IMR-90 (cell line): ENCODE measurements around the gene TMC8. TPM values are rescaled to one million over a fixed set of nuclear protein-coding genes. Genes with fewer than 3 reads are reported as not detected.

Source experiments
- ATAC-seq: fragments of 200-7000 bp; cut with Tn5 transposase; 2 replicates; pipeline ENCODE4 v1.9.1; 2020; ENCODE audit warnings: low read depth, mild to moderate bottlenecking, moderate library complexity
- BruUV-seq: library from RNA; stranded (reverse); fragments of 400-500 nt; replicated peaks from 2 replicates; lab custom pipeline; 2021; lab: Mats Ljungman, UMichigan
- CTCF ChIA-PET: fragments of 300-600 bp; formaldehyde crosslinking; extraction: SDS; loops from one replicate; lab custom pipeline; 2021; ENCODE audit warnings: antibody characterized with exemption; lab: Yijun Ruan, JAX
- POLR2A ChIA-PET: fragments of 300-600 bp; sonication (Branson Sonifier 250); formaldehyde crosslinking; loops from one replicate; lab custom pipeline; 2022; ENCODE audit warnings: antibody characterized with exemption; ENCODE audit not compliant: unreplicated experiment; lab: Charles Lee
- DNase-seq: peaks from one replicate; pipeline ENCODE4 v3.0.0; 2013
- H2AFZ ChIP-seq: replicated peaks from 2 replicates; pipeline ENCODE3; 2013; ENCODE audit warnings: low read length, mild to moderate bottlenecking; ENCODE audit not compliant: poor library complexity
- H2AK5ac ChIP-seq: 2 replicates; pipeline ENCODE4 v1.6.1; 2013; ENCODE audit warnings: low read depth, low read length, inconsistent platforms
- H2AK9ac ChIP-seq: replicated peaks from 2 replicates; pipeline ENCODE3; 2013; ENCODE audit warnings: mild to moderate bottlenecking, low read depth, low read length, moderate library complexity; ENCODE audit not compliant: poor library complexity
- H2BK120ac ChIP-seq: 2 replicates; pipeline ENCODE4 v1.6.1; 2013; ENCODE audit warnings: low read depth, low read length, inconsistent platforms
- H2BK15ac ChIP-seq: 3 replicates; pipeline ENCODE4 v1.6.1; 2013; ENCODE audit warnings: low read depth, low read length, inconsistent platforms
- H2BK20ac ChIP-seq: 2 replicates; pipeline ENCODE4 v1.6.1; 2013; ENCODE audit warnings: low read depth, mild to moderate bottlenecking, inconsistent platforms, low read length, moderate library complexity
- H2BK5ac ChIP-seq: 2 replicates; pipeline ENCODE4 v1.6.1; 2013; ENCODE audit warnings: mild to moderate bottlenecking, low read depth, low read length, inconsistent platforms; ENCODE audit not compliant: poor library complexity, severe bottlenecking
- H3K14ac ChIP-seq: replicated peaks from 2 replicates; pipeline ENCODE4 v1.6.1; 2013; ENCODE audit warnings: low read depth, low read length, inconsistent platforms
- H3K18ac ChIP-seq: 2 replicates; pipeline ENCODE4 v1.6.1; 2013; ENCODE audit warnings: low read depth, low read length, control low read depth
- H3K23ac ChIP-seq: 2 replicates; pipeline ENCODE4 v1.6.1; 2013; ENCODE audit warnings: low read depth, low read length, inconsistent platforms
- H3K27ac ChIP-seq: 2 replicates; pipeline ENCODE4 v1.5.1; 2013; ENCODE audit warnings: mild to moderate bottlenecking, control low read depth, low read length; ENCODE audit not compliant: insufficient read depth
- H3K27me3 ChIP-seq: 2 replicates; pipeline ENCODE4 v1.6.1; 2013; ENCODE audit warnings: low read length; ENCODE audit not compliant: control insufficient read depth, insufficient read depth
- H3K36me3 ChIP-seq: 2 replicates; pipeline ENCODE4 v1.6.1; 2013; ENCODE audit warnings: low read length, mixed read lengths; ENCODE audit not compliant: control insufficient read depth, insufficient read depth
- H3K4ac ChIP-seq: 2 replicates; pipeline ENCODE4 v1.6.1; 2013; ENCODE audit warnings: low read depth, low read length, inconsistent platforms
- H3K4me1 ChIP-seq: 2 replicates; pipeline ENCODE4 v1.6.1; 2013; ENCODE audit warnings: low read length, mixed read lengths; ENCODE audit not compliant: control insufficient read depth, insufficient read depth
- H3K4me2 ChIP-seq: 2 replicates; pipeline ENCODE4 v1.6.1; 2013; ENCODE audit warnings: low read depth, mild to moderate bottlenecking, control low read depth, low read length, moderate library complexity
- H3K4me3 ChIP-seq: 2 replicates; pipeline ENCODE4 v1.5.1; 2013; ENCODE audit warnings: low read depth, mild to moderate bottlenecking, control low read depth, low read length, moderate library complexity; ENCODE audit not compliant: insufficient read depth
- H3K56ac ChIP-seq: 2 replicates; pipeline ENCODE4 v1.6.1; 2013; ENCODE audit warnings: low read length, inconsistent platforms; ENCODE audit not compliant: insufficient read depth; ENCODE audit errors: extremely low read depth
- H3K79me1 ChIP-seq, 2 experiments: 2 replicates each; pipeline ENCODE4 v1.6.1; 2013; ENCODE audit warnings: low read length in 2 of 2, inconsistent platforms in 1 of 2, low read depth in 1 of 2
- H3K9ac ChIP-seq: 2 replicates; pipeline ENCODE4 v1.6.1; 2013; ENCODE audit warnings: low read depth, low read length, control low read depth
- H3K9me1 ChIP-seq: 2 replicates; pipeline ENCODE4 v1.6.1; 2013; ENCODE audit warnings: low read length, inconsistent platforms; ENCODE audit not compliant: insufficient read depth
- H3K9me3 ChIP-seq: 2 replicates; pipeline ENCODE4 v1.6.1; 2013; ENCODE audit warnings: low read length; ENCODE audit not compliant: control insufficient read depth, insufficient read depth
- H4K20me1 ChIP-seq: 2 replicates; pipeline ENCODE4 v1.6.1; 2013; ENCODE audit warnings: low read length, inconsistent platforms; ENCODE audit not compliant: insufficient read depth
- H4K5ac ChIP-seq: 2 replicates; pipeline ENCODE4 v1.6.1; 2013; ENCODE audit warnings: mild to moderate bottlenecking, low read depth, low read length, control low read depth
- H4K8ac ChIP-seq, 2 experiments: 2 replicates each; pipeline ENCODE4 v1.6.1; 2013; ENCODE audit warnings: low read depth in 2 of 2, low read length in 2 of 2, control low read depth in 1 of 2, inconsistent platforms in 1 of 2
- H4K91ac ChIP-seq: 2 replicates; pipeline ENCODE4 v1.6.1; 2013; ENCODE audit warnings: low read depth, low read length, inconsistent platforms; ENCODE audit not compliant: insufficient read depth
- CEBPB ChIP-seq: IDR thresholded peaks from 2 replicates; pipeline ENCODE4 v1.6.1; 2012; ENCODE audit warnings: low read depth, low read length, improper control_type of control experiment
- MXI1 ChIP-seq: IDR thresholded peaks from 2 replicates; pipeline ENCODE4 v1.6.1; 2012; ENCODE audit warnings: low read depth, mild to moderate bottlenecking, low read length, moderate library complexity, borderline replicate concordance
- WGBS, 2 experiments: methylation state at CpG; one replicate each; pipeline versions ENCODE4 v1.1.5 to v1.1.7; 2013; ENCODE audit warnings: missing lambda C conversion rate in 2 of 2; ENCODE audit not compliant: insufficient read length in 1 of 2; ENCODE audit errors: extremely low coverage in 2 of 2; 5-methylcytosine and 5-hydroxymethylcytosine counted together
- dilution Hi-C: fragments of 300-500 bp; cut with HindIII; formaldehyde crosslinking; loops from one replicate; pipeline ENCODE4 v1.14.3; 2018; ENCODE audit warnings: low sequenced_read_pairs; ENCODE audit not compliant: unreplicated experiment
- in situ Hi-C: fragments of 300-500 bp; cut with MboI; formaldehyde crosslinking; loops from 3 replicates; pipeline ENCODE4 v1.14.3; 2019; ENCODE audit warnings: low sequenced_read_pairs, inconsistent platforms, mixed read lengths
- intact Hi-C: fragments of 100-400 bp; cut with micrococcal nuclease; formaldehyde crosslinking; loops from 2 replicates; pipeline ENCODE4 v1.10.0; 2022
- polyA plus RNA-seq, 3 experiments: library from polyadenylated mRNA; depleted of rRNA; stranded (reverse); fragments of >200 nt; gene quantifications; 2 replicates each; pipeline ENCODE4 v1.2.3, GENCODE V29; 2012; ENCODE audit warnings: low replicate concordance in 1 of 3
- total RNA-seq: library from RNA; depleted of rRNA; stranded (reverse); fragments of >200 nt; gene quantifications from 2 replicates; pipeline ENCODE4 v1.2.3, GENCODE V29; 2012
- TF ChIP-seq, protein P1 (sequence below): fragments of 150-350 bp; IDR thresholded peaks from 2 replicates; pipeline ENCODE4 v1.6.1; 2016; ENCODE audit warnings: low read depth, mild to moderate bottlenecking, low read length, moderate library complexity, borderline replicate concordance

The TMC8 gene
- total and polyA plus RNA-seq, 2 of the 4 experiments (the other 2 are of a cell fraction): not detected

- H2AK5ac ChIP-seq: no peak overlapping the region
- ATAC-seq: no peak
- in situ Hi-C loops (no loop called here), dilution Hi-C loops (no loop called here), intact Hi-C loops (no loop called here)
- H3K9me3 ChIP-seq: no peaks in the 10 kb centered on the region
- H4K20me1 ChIP-seq: no peaks in the 10 kb centered on the region; the same call in 1 of the 2 replicates
- BruUV-seq: no TSS peak
- H3K14ac ChIP-seq: no peak overlapping the region
- no peak overlapping the region for H2BK120ac ChIP-seq
- no peak overlapping the region for H2BK5ac ChIP-seq
- no peak overlapping the region for H3K56ac ChIP-seq
- no peak overlapping the region for H2AFZ ChIP-seq
- H3K4me2 ChIP-seq: no peak overlapping the region
- ChIA-PET POLR2A (no interaction called here), CTCF (no interaction called here)
- no peak overlapping the region for H4K91ac ChIP-seq
- H3K4me3 ChIP-seq: no peak overlapping the region
- no peak overlapping the region for H3K18ac ChIP-seq
- no peak overlapping the region for H4K8ac ChIP-seq
- TF ChIP-seq, protein P1, sequence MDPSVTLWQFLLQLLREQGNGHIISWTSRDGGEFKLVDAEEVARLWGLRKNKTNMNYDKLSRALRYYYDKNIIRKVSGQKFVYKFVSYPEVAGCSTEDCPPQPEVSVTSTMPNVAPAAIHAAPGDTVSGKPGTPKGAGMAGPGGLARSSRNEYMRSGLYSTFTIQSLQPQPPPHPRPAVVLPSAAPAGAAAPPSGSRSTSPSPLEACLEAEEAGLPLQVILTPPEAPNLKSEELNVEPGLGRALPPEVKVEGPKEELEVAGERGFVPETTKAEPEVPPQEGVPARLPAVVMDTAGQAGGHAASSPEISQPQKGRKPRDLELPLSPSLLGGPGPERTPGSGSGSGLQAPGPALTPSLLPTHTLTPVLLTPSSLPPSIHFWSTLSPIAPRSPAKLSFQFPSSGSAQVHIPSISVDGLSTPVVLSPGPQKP: no peak
- TF ChIP-seq CEBPB: no peak
- TF ChIP-seq MXI1: no peak
- no peak overlapping the region for H3K4ac ChIP-seq
- H3K9ac ChIP-seq: no peak overlapping the region
- H3K36me3 ChIP-seq: no peaks in the 10 kb centered on the region
- H3K27me3 ChIP-seq: peaks cover 7% of the 10 kb centered on the region; the same call in 1 of the 2 replicates
- no peaks in the 10 kb centered on the region for H3K79me1 ChIP-seq
- no peak overlapping the region for H3K27ac ChIP-seq
- DNase-seq: no peak
- no peak overlapping the region for H2BK20ac ChIP-seq
- no peak overlapping the region for H3K23ac ChIP-seq
- no peaks in the 10 kb centered on the region for H3K9me1 ChIP-seq
- no peak overlapping the region for H2BK15ac ChIP-seq
- no peaks in the 10 kb centered on the region for H3K4me1 ChIP-seq
- peak overlapping the region; percentile 8 for H2AK9ac ChIP-seq
- H4K5ac ChIP-seq: no peak overlapping the region
- WGBS, 2 experiments: 91% methylated on average over 18 of the region's 35 CpGs; no CpG with 5 or more reads in 1 of the 2 experiments
These were observed 9.4 kb upstream of the TMC8 start for GRCh38 chr17:78120971-78121800.
